ENCODE results near the gene PITPNC1. TPM values are rescaled to one million over a fixed set of nuclear protein-coding genes. Genes with fewer than 3 reads are reported as not detected.

The PITPNC1 gene
- total and polyA plus RNA-seq, 2 of the 13 experiments (the other 11 are each of a cell fraction or from before 2014, with no cell fraction given), result 4.1 to 5.7 TPM

DNA sequence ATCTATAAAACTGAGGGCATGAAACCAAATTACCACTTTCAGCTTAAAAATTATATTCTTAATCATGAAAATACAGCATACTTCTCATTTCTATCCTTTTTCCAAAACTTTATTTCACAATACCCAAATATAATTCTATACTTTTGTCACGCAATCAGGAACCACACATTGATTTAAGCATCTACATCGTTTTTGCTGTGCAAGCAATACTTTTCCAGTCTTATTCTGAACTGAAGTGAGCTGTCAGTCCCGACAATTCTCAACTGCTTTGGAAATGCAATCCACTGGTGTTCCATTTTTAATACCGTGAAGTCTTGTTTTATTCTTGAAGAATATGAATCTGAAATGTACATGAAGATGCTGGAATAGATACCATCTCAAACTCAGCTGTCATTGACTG lies 280.5 kb downstream of the PITPNC1 start (continued):
- TF ChIP-seq, protein P1, sequence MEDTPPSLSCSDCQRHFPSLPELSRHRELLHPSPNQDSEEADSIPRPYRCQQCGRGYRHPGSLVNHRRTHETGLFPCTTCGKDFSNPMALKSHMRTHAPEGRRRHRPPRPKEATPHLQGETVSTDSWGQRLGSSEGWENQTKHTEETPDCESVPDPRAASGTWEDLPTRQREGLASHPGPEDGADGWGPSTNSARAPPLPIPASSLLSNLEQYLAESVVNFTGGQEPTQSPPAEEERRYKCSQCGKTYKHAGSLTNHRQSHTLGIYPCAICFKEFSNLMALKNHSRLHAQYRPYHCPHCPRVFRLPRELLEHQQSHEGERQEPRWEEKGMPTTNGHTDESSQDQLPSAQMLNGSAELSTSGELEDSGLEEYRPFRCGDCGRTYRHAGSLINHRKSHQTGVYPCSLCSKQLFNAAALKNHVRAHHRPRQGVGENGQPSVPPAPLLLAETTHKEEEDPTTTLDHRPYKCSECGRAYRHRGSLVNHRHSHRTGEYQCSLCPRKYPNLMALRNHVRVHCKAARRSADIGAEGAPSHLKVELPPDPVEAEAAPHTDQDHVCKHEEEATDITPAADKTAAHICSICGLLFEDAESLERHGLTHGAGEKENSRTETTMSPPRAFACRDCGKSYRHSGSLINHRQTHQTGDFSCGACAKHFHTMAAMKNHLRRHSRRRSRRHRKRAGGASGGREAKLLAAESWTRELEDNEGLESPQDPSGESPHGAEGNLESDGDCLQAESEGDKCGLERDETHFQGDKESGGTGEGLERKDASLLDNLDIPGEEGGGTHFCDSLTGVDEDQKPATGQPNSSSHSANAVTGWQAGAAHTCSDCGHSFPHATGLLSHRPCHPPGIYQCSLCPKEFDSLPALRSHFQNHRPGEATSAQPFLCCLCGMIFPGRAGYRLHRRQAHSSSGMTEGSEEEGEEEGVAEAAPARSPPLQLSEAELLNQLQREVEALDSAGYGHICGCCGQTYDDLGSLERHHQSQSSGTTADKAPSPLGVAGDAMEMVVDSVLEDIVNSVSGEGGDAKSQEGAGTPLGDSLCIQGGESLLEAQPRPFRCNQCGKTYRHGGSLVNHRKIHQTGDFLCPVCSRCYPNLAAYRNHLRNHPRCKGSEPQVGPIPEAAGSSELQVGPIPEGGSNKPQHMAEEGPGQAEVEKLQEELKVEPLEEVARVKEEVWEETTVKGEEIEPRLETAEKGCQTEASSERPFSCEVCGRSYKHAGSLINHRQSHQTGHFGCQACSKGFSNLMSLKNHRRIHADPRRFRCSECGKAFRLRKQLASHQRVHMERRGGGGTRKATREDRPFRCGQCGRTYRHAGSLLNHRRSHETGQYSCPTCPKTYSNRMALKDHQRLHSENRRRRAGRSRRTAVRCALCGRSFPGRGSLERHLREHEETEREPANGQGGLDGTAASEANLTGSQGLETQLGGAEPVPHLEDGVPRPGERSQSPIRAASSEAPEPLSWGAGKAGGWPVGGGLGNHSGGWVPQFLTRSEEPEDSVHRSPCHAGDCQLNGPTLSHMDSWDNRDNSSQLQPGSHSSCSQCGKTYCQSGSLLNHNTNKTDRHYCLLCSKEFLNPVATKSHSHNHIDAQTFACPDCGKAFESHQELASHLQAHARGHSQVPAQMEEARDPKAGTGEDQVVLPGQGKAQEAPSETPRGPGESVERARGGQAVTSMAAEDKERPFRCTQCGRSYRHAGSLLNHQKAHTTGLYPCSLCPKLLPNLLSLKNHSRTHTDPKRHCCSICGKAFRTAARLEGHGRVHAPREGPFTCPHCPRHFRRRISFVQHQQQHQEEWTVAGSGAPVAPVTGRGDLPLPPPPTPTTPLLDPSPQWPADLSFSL (CRISPR knock-in tag; IDR thresholded peaks at IDR 0.05), result no peak
- TF ChIP-seq ZNF616 (CRISPR knock-in tag; IDR thresholded peaks at IDR 0.05; ENCODE audit: low read depth) (no peak), MAFK (conservative IDR thresholded peaks at IDR 0.05 in 1 of 2, IDR thresholded peaks at IDR 0.05 in 1 of 2; ENCODE audit: low read length in 2 of 2) (peak; percentile 40 to 53; a peak in 1 of 4 replicates), CEBPB (IDR thresholded peaks at IDR 0.05; ENCODE audit: borderline replicate concordance, low read depth, low read length) (peak; percentile 32; the same call in 1 of the 2 replicates), MAFF (IDR thresholded peaks at IDR 0.05; ENCODE audit: low read depth, low read length) (0 out of 2 replicates have a peak, but pooled peaks have one; percentile 6)

DNA sequence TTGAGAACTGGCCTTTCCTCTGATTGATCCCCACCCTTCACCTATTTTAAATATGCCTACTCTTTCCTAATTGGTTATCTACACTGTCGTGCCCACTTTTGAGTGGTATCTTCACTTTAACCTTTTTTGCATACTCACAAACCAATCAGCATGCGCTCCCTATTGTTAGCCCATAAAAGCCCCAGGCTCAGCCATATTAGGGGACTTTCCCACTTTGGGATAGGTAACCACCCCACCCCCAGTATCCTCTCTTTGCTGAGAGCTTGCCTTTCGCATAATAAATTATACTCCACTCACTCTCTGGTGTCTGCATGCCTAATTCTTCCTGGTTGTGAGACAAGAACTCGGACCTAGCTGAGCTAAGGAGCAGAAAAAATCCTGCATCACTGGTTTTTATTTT lies 281.2 kb downstream of the PITPNC1 start:
- ATAC-seq, result no peak
- TF ChIP-seq SETDB1 (CRISPR knock-in tag; IDR thresholded peaks at IDR 0.05; ENCODE audit: borderline replicate concordance) (no peak), ZSCAN31 (CRISPR knock-in tag; IDR thresholded peaks at IDR 0.05; ENCODE audit: low read depth) (no peak)
- TF ChIP-seq, protein P2, sequence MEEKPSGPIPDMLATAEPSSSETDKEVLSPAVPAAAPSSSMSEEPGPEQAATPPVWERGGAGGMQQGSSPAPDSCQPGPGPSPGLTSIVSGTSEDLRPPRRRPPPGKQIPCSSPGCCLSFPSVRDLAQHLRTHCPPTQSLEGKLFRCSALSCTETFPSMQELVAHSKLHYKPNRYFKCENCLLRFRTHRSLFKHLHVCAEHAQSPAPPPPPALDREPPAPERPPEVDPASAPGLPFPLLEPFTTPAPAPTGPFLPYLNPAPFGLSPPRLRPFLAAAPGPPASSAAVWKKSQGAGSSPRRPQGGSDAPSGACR (CRISPR knock-in tag; IDR thresholded peaks at IDR 0.05), result no peak
- TF ChIP-seq, protein P3, sequence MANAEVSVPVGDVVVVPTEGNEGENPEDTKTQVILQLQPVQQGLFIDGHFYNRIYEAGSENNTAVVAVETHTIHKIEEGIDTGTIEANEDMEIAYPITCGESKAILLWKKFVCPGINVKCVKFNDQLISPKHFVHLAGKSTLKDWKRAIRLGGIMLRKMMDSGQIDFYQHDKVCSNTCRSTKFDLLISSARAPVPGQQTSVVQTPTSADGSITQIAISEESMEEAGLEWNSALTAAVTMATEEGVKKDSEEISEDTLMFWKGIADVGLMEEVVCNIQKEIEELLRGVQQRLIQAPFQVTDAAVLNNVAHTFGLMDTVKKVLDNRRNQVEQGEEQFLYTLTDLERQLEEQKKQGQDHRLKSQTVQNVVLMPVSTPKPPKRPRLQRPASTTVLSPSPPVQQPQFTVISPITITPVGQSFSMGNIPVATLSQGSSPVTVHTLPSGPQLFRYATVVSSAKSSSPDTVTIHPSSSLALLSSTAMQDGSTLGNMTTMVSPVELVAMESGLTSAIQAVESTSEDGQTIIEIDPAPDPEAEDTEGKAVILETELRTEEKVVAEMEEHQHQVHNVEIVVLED (CRISPR knock-in tag; IDR thresholded peaks at IDR 0.05; ENCODE audit: borderline replicate concordance), result no peak
- TF ChIP-seq, protein P4, sequence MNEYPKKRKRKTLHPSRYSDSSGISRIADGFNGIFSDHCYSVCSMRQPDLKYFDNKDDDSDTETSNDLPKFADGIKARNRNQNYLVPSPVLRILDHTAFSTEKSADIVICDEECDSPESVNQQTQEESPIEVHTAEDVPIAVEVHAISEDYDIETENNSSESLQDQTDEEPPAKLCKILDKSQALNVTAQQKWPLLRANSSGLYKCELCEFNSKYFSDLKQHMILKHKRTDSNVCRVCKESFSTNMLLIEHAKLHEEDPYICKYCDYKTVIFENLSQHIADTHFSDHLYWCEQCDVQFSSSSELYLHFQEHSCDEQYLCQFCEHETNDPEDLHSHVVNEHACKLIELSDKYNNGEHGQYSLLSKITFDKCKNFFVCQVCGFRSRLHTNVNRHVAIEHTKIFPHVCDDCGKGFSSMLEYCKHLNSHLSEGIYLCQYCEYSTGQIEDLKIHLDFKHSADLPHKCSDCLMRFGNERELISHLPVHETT (CRISPR knock-in tag; conservative IDR thresholded peaks at IDR 0.05), result no peak
- no peak overlapping the region for H3K4me2 ChIP-seq (ENCODE audit: low read depth, low read length)
- H3K4me1 ChIP-seq (ENCODE audit: insufficient read depth, low read length), result no peaks in the 10 kb centered on the region
- in situ Hi-C loops (cut with HindIII; ENCODE audit: extremely low pct_ligation_motif_present, low pct_unique_long_range_greater_than_20kb) (no loop called here), intact Hi-C loops (cut with micrococcal nuclease; ENCODE audit: unreplicated experiment) (no loop called here)
- H3K9me3 ChIP-seq (ENCODE audit: low read length), result no peaks in the 10 kb centered on the region
- H3K4me3 ChIP-seq (replicated peaks in 1 of 3; ENCODE audit: insufficient read depth in 1 of 3, low read depth in 2 of 3, low read length in 3 of 3), result no peak overlapping the region
- no peak overlapping the region for H3K27ac ChIP-seq (ENCODE audit: extremely low read length, insufficient read depth, low read length)
- ChIA-PET CTCF (ENCODE audit: low intra/inter-chr PET ratio, low total read pairs) (no interaction called here), POLR2A (no interaction called here)
- WGBS (ENCODE audit: low lambda C conversion rate), result 52% methylated on average over 4 of the region's 4 CpGs
- BruUV-seq (replicated peaks), result no TSS peak
- no peak overlapping the region for H2AFZ ChIP-seq (ENCODE audit: low read length)
- no peak overlapping the region for H3K9ac ChIP-seq (ENCODE audit: insufficient read depth, low read depth, low read length)
- DNase-seq (ENCODE audit: low spot score), result no peak
- no peak for FAIRE-seq
- H3K79me2 ChIP-seq (ENCODE audit: insufficient read depth, low read length), result no peaks in the 10 kb centered on the region
- H3K36me3 ChIP-seq (replicated peaks in 1 of 2; ENCODE audit: control insufficient read depth in 1 of 2, insufficient read depth in 2 of 2, low read length in 2 of 2), result no peaks in the 10 kb centered on the region
- no peaks in the 10 kb centered on the region for H4K20me1 ChIP-seq (ENCODE audit: insufficient read depth, low read length)
- H3K27me3 ChIP-seq (ENCODE audit: control insufficient read depth in 1 of 2, insufficient read depth in 2 of 2, low read length in 2 of 2), result 0 out of 5 replicates have a peak, but pooled peaks cover 0 to 2% of the 10 kb centered on the region in 2 experiments
